K562 (cell line): ENCODE data around the gene CHAMP1. TPM values are rescaled to one million over a fixed set of nuclear protein-coding genes. Genes with fewer than 3 reads are reported as not detected.

Experiments used
- ATAC-seq: fragments of 200-7000 bp; cut with Tn5 transposase; 3 replicates; pipeline ENCODE4 v1.9.1; 2020; ENCODE audit warnings: moderate library complexity
- BruUV-seq: library from RNA; stranded (reverse); fragments of 400-500 nt; replicated peaks from 2 replicates; lab custom pipeline; 2021; lab: Mats Ljungman, UMichigan
- CTCF ChIA-PET: fragments of 300-600 bp; formaldehyde crosslinking; extraction: SDS; loops from one replicate; lab custom pipeline; 2021; ENCODE audit warnings: low intra/inter-chr PET ratio; lab: Yijun Ruan, JAX
- POLR2A ChIA-PET: fragments of 300-600, 350-650 bp; sonication (Branson Sonifier 250); formaldehyde crosslinking; extraction: SDS; loops from one replicate; lab custom pipeline; 2021; ENCODE audit warnings: antibody characterized with exemption, inconsistent platforms; lab: Yijun Ruan, JAX
- DNase-seq, 4 experiments: peaks; one replicate each; pipeline versions ENCODE4 v3.0.0 to v3.0.0-alpha.2; 2011 to 2018; ENCODE audit warnings: low spot score in 3 of 4, mixed read lengths in 3 of 4; ENCODE audit errors: extremely low read depth in 1 of 4
- FAIRE-seq: peaks from 2 replicates; lab custom pipeline; 2011; peaks lifted over from hg19 to GRCh38; lab: Jason Lieb, UNC
- H2AFZ ChIP-seq: 2 replicates; pipeline ENCODE4 v1.6.0; 2011; ENCODE audit warnings: low read depth, low read length, control low read depth, inconsistent platforms
- H3K27ac ChIP-seq: fragments of 200-600 bp; 3 replicates; pipeline ENCODE4 v1.8.0; 2011; ENCODE audit warnings: low read depth, mild to moderate bottlenecking, control low read depth, inconsistent platforms, low read length, moderate library complexity, mixed read lengths; ENCODE audit errors: extremely low read depth
- H3K27me3 ChIP-seq, 2 experiments: fragments of 300-600 bp in 1 of 2; 2 replicates in 1 of 2; 3 replicates in 1 of 2; pipeline versions ENCODE4 v1.6.0 to v1.8.0; 2011; ENCODE audit warnings: inconsistent platforms in 2 of 2, low read length in 2 of 2, mild to moderate bottlenecking in 1 of 2, mixed read lengths in 1 of 2, moderate library complexity in 1 of 2; ENCODE audit not compliant: control insufficient read depth in 2 of 2, insufficient read depth in 2 of 2
- H3K36me3 ChIP-seq: fragments of 300-600 bp; 3 replicates; pipeline ENCODE4 v1.8.0; 2011; ENCODE audit warnings: mild to moderate bottlenecking, low read length, inconsistent platforms; ENCODE audit not compliant: control insufficient read depth, insufficient read depth
- H3K4me1 ChIP-seq, 2 experiments: fragments of 200-600 bp in 1 of 2; replicated peaks in 1 of 2; 2 replicates in 1 of 2; 3 replicates in 1 of 2; pipeline versions ENCODE4 v1.5.1 to v1.8.0; 2011; ENCODE audit warnings: inconsistent platforms in 2 of 2, low read length in 2 of 2, mild to moderate bottlenecking in 1 of 2, mixed read lengths in 1 of 2, moderate library complexity in 1 of 2; ENCODE audit not compliant: control insufficient read depth in 2 of 2, insufficient read depth in 2 of 2
- H3K4me2 ChIP-seq: 2 replicates; pipeline ENCODE4 v1.6.1; 2011; ENCODE audit warnings: low read length, control low read depth, inconsistent platforms, mixed read lengths; ENCODE audit not compliant: insufficient read depth
- H3K4me3 ChIP-seq: fragments of 200-600 bp; sonication (generic), shearing (Covaris generic); 2 replicates; pipeline ENCODE4 v1.5.1; 2016; ENCODE audit warnings: control low read depth, inconsistent platforms
- H3K79me2 ChIP-seq: fragments of 200-600 bp; 3 replicates; pipeline ENCODE4 v1.8.0; 2011; ENCODE audit warnings: low read length, inconsistent platforms; ENCODE audit not compliant: control insufficient read depth, insufficient read depth
- H3K9ac ChIP-seq, 2 experiments: 2 replicates each; pipeline versions ENCODE4 v1.6.0 to v1.6.1; 2011; ENCODE audit warnings: low read depth in 2 of 2, low read length in 2 of 2, control low read depth in 1 of 2, inconsistent platforms in 1 of 2, mild to moderate bottlenecking in 1 of 2, mixed read lengths in 1 of 2; ENCODE audit not compliant: insufficient read depth in 1 of 2
- H3K9me1 ChIP-seq: one replicate; pipeline ENCODE4 v1.6.0; 2011; ENCODE audit warnings: inconsistent platforms, mild to moderate bottlenecking, low read length, moderate library complexity; ENCODE audit not compliant: control insufficient read depth, insufficient read depth
- H3K9me3 ChIP-seq: replicated peaks from 2 replicates; pipeline ENCODE4 v1.5.1; 2011; ENCODE audit warnings: low read depth, low read length, inconsistent platforms; ENCODE audit not compliant: control insufficient read depth, insufficient read depth
- H4K20me1 ChIP-seq: replicated peaks from 2 replicates; pipeline ENCODE4 v1.6.1; 2011; ENCODE audit warnings: low read length, inconsistent platforms, mixed read lengths; ENCODE audit not compliant: control insufficient read depth, insufficient read depth
- MYNN ChIP-seq, 2 experiments: sonication (generic); formaldehyde crosslinking in 1 of 2; IDR thresholded peaks; 2 replicates each; pipeline versions ENCODE4 v1.5.0 to v1.6.1; 2016 to 2020; ENCODE audit warnings: antibody characterized with exemption in 1 of 2, missing genetic modification reagents in 1 of 2
- ZNF274 ChIP-seq: IDR thresholded peaks from 2 replicates; pipeline ENCODE4 v1.6.1; 2011; ENCODE audit warnings: low read depth, mild to moderate bottlenecking, low read length, moderate library complexity, borderline replicate concordance
- WGBS: fragments of 100-300 bp; shearing (Covaris generic); methylation state at CpG from one replicate; pipeline ENCODE4 v1.1.6; 2016; ENCODE audit warnings: low coverage, mixed read lengths; ENCODE audit not compliant: insufficient coverage; ENCODE audit errors: missing lambda C conversion rate; 5-methylcytosine and 5-hydroxymethylcytosine counted together
- in situ Hi-C: fragments of 300-500 bp; cut with MboI; formaldehyde crosslinking; loops from 4 replicates; pipeline ENCODE4 v1.15.0; 2018; ENCODE audit warnings: inconsistent platforms, mixed read lengths
- intact Hi-C: fragments of 100-400 bp; cut with micrococcal nuclease; formaldehyde crosslinking; loops from 2 replicates; pipeline ENCODE4 v1.14.2; 2022
- polyA plus RNA-seq, 8 experiments: library from polyadenylated mRNA; depleted of rRNA in 4 of 8; stranded (reverse) in 5 of 8; unstranded in 3 of 8; fragments of >200 nt; fragmentation: Nextera tagmentation in 2 of 8; fragmentation: Illumina TruSeq in 1 of 8; extraction: Ambion mirVana in 2 of 8; extraction: Trizol in 1 of 8; gene quantifications; 2 replicates each; pipeline versions ENCODE4 v1.2.1 to v1.2.3, GENCODE V29; 2011 to 2014; ENCODE audit warnings: inconsistent platforms in 1 of 8, missing spikeins in 1 of 8
- total RNA-seq, 7 experiments: library from RNA; depleted of rRNA in 6 of 7; stranded (reverse); fragments of >200 nt in 6 of 7; fragmentation: Illumina TruSeq in 2 of 7; extraction: Trizol in 2 of 7; gene quantifications; 2 replicates each; pipeline versions ENCODE4 v1.2.1 to v1.2.3, GENCODE V29; 2011 to 2021; ENCODE audit warnings: low replicate concordance in 1 of 7
- TF ChIP-seq, protein P1 (sequence below): fragments of 450-650 bp; IDR thresholded peaks from 2 replicates; pipeline ENCODE4 v1.6.1; 2018; ENCODE audit warnings: mild to moderate bottlenecking, low read depth; ENCODE audit not compliant: partially characterized antibody

The CHAMP1 gene
- total and polyA plus RNA-seq, 9 of the 15 experiments (the other 6 are each of a cell fraction or from before 2014, with no cell fraction given): 0.70 to 40.6 (median 15.3) TPM

DNA sequence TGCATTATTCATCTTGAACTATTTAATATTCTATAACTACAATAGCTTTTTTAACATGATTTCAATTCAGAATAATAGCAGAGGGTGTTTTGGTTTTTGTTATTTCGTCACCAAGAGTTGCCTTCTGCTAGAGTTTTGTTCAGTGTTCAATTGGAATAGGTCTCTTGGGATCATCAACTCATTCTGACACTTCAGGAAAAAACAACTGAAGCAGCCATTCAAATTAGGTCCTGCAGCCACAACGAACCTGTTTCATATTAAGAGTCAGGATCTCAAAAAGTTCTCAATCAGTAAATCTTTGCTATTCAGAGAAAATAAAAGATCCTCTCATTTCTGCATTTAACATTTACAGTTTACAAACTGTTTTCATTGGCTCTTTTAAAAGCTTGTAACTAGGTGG is 2.4 kb upstream of the CHAMP1 start:
- no peak for FAIRE-seq
- ChIA-PET CTCF (no interaction called here), POLR2A (no interaction called here)
- no peak for DNase-seq
- H3K4me2 ChIP-seq: no peak overlapping the region; the same call in 1 of the 2 replicates
- peaks cover 40% of the 10 kb centered on the region for H3K79me2 ChIP-seq
- 40% methylated on average over 2 of the region's 2 CpGs for WGBS
- BruUV-seq: no TSS peak
- H3K27me3 ChIP-seq: no peaks in the 10 kb centered on the region
- H3K36me3 ChIP-seq: peaks cover 3% of the 10 kb centered on the region; the same call in 1 of the 3 replicates
- no peaks in the 10 kb centered on the region for H3K9me3 ChIP-seq
- TF ChIP-seq MYNN (IDR thresholded peaks at IDR 0.05): peak; percentile 97
- no peak for TF ChIP-seq MYNN (CRISPR knock-in tag; IDR thresholded peaks at IDR 0.05)
- TF ChIP-seq, protein P1, sequence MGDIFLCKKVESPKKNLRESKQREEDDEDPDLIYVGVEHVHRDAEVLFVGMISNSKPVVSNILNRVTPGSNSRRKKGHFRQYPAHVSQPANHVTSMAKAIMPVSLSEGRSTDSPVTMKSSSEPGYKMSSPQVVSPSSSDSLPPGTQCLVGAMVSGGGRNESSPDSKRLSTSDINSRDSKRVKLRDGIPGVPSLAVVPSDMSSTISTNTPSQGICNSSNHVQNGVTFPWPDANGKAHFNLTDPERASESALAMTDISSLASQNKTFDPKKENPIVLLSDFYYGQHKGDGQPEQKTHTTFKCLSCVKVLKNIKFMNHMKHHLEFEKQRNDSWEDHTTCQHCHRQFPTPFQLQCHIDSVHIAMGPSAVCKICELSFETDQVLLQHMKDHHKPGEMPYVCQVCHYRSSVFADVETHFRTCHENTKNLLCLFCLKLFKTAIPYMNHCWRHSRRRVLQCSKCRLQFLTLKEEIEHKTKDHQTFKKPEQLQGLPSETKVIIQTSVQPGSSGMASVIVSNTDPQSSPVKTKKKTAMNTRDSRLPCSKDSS: no peak
- no peak for TF ChIP-seq ZNF274
- no peak overlapping the region for H3K27ac ChIP-seq
- H4K20me1 ChIP-seq: no peaks in the 10 kb centered on the region
- H3K9me1 ChIP-seq: no peaks in the 10 kb centered on the region
- H3K9ac ChIP-seq: no peak overlapping the region
- ATAC-seq: no peak
- H3K4me1 ChIP-seq: peaks cover 0 to 15% of the 10 kb centered on the region in 2 experiments; a peak in 4 of 5 replicates
- H2AFZ ChIP-seq: peak overlapping the region; percentile 25; the same call in 1 of the 2 replicates
- H3K4me3 ChIP-seq: no peak overlapping the region
- in situ Hi-C loops (no loop called here), intact Hi-C loops (no loop called here)
